GM18907 (cell line): ENCODE data around the gene CBY1.

Experiments used
- ATAC-seq: cut with Tn5 transposase; IDR thresholded peaks from one replicate; pipeline ENCODE4 v1.9.1; 2021; ENCODE audit warnings: mild to moderate bottlenecking, moderate library complexity; ENCODE audit not compliant: unreplicated experiment

CBY1 gene

DNA sequence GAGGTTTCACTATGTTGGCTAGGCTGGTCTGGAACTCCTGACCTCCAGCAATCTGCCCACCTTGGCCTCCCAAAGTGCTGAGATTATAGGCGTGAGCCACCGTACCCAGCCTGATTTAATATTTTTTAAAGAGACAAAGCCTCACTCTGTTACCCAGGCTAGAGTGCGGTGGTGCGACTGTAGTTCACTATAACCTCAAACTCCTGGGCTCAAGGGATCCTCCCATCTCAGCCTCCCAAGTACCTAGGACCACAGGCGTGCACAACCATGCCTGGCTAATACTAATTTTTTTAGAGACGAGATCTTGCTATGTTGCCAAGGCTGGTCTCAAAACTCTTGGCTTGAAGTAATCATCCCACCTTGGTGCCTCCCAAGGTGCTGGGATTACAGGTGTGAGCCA is 62.8 kb downstream of the CBY1 start:
- ATAC-seq, result no peak

DNA sequence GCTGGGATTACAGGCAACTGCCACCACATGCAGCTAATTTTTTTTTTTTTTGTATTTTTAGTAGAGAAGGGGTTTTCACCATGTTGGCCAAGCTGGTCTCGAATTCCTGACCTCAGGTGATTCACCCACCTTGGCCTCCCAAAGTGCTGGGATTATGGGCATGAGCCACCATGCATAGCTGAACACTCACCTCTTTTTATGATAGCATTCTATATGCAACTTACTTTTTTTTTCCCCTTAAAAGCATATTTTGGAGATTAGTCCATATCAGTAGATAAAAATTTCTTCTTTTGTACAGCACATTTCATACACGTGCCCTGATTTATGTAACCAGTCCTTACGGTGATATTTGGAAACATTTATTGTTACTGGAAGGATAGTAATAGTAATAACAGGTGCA is 63.9 kb downstream of the CBY1 start:
- no peak for ATAC-seq

DNA sequence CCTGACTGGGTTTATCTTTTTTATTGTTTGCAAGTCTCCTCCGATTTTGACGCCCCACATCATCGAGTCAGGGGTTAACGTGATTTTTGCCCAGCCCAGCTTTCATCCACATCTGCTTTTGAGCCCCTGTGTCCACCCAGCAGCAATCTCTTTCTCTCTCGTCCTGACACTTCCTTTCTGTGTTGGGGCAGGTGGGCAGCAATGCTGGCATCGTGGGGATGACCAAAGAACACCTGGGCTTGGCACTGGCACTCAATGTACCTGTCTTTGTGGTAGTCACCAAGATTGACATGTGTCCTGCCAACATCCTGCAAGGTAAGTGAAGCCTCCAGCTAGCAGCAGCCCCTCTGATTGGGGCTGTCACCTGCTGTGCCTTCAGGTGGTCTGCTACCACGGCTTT is 65.1 kb downstream of the CBY1 start:
- ATAC-seq, result no peak
